ENCODE measurements around the gene BRSK1.

- TF ChIP-seq CTCF (IDR thresholded peaks at IDR 0.05; ENCODE audit: borderline replicate concordance, extremely low read depth, low read length, poor library complexity, severe bottlenecking) (no peak), EZH2 (IDR thresholded peaks at IDR 0.05; ENCODE audit: borderline replicate concordance, low read depth, low read length, severe bottlenecking) (no peak)
Measured at GRCh38 chr19:55304279-55304978, 20.6 kb downstream of the BRSK1 start.
